Caco-2 (cell line): ENCODE data around the gene PCDHGA6. TPM values are rescaled to one million over a fixed set of nuclear protein-coding genes. Genes with fewer than 3 reads are reported as not detected.

Source experiments
- BruUV-seq: library from RNA; stranded (reverse); fragments of 400-500 nt; replicated peaks from 2 replicates; lab custom pipeline; 2021; lab: Mats Ljungman, UMichigan
- CTCF ChIA-PET: fragments of 300-600 bp; sonication (Branson Sonifier 250); formaldehyde crosslinking; loops from one replicate; lab custom pipeline; 2022; ENCODE audit warnings: antibody characterized with exemption; lab: Charles Lee
- POLR2A ChIA-PET: fragments of 300-600 bp; sonication (Branson Sonifier 250); formaldehyde crosslinking; loops from one replicate; lab custom pipeline; 2022; ENCODE audit warnings: antibody characterized with exemption; lab: Charles Lee
- DNase-seq, 2 experiments: peaks; one replicate each; pipeline versions ENCODE4 v3.0.0 to v3.0.0-alpha.2; 2020 to 2022
- H3K27me3 ChIP-seq: replicated peaks from 2 replicates; pipeline ENCODE4 v1.6.0; 2011; ENCODE audit warnings: low read length; ENCODE audit not compliant: control insufficient read depth, insufficient read depth
- H3K36me3 ChIP-seq: 2 replicates; pipeline ENCODE4 v1.5.1; 2011; ENCODE audit warnings: low read length; ENCODE audit not compliant: control insufficient read depth, insufficient read depth
- H3K4me1 ChIP-seq: fragments of 250-450 bp; sonication (Bioruptor Pico); 2 replicates; pipeline ENCODE4 v1.5.1; 2020; ENCODE audit warnings: mild to moderate bottlenecking
- H3K4me3 ChIP-seq: 2 replicates; pipeline ENCODE4 v1.5.1; 2011; ENCODE audit warnings: low read depth, mild to moderate bottlenecking, control low read depth, low read length
- H3K9me3 ChIP-seq: fragments of 250-450 bp; sonication (Bioruptor Pico); 2 replicates; pipeline ENCODE4 v1.5.1; 2020; ENCODE audit warnings: mild to moderate bottlenecking, moderate library complexity
- H3K27ac Mint-ChIP-seq: one replicate; pipeline ENCODE4 v1.8.0; 2022; ENCODE audit warnings: mixed read lengths; ENCODE audit not compliant: unreplicated experiment
- H3K27me3 Mint-ChIP-seq: one replicate; pipeline ENCODE4 v1.8.0; 2022; ENCODE audit warnings: mixed read lengths; ENCODE audit not compliant: insufficient read depth, unreplicated experiment
- H3K36me3 Mint-ChIP-seq: one replicate; pipeline ENCODE4 v1.8.0; 2022; ENCODE audit warnings: mild to moderate bottlenecking, mixed read lengths; ENCODE audit not compliant: insufficient read depth, unreplicated experiment
- H3K4me1 Mint-ChIP-seq: one replicate; pipeline ENCODE4 v1.8.0; 2022; ENCODE audit warnings: low read depth, mixed read lengths; ENCODE audit not compliant: unreplicated experiment
- H3K4me3 Mint-ChIP-seq: one replicate; pipeline ENCODE4 v1.8.0; 2022; ENCODE audit warnings: mild to moderate bottlenecking, moderate library complexity, mixed read lengths; ENCODE audit not compliant: unreplicated experiment
- H3K9me3 Mint-ChIP-seq: one replicate; pipeline ENCODE4 v1.8.0; 2022; ENCODE audit warnings: mixed read lengths; ENCODE audit not compliant: unreplicated experiment
- CTCF ChIP-seq, 2 experiments: fragments of 200-600 bp in 1 of 2; IDR thresholded peaks; 1 replicate in 1 of 2; 2 replicates in 1 of 2; pipeline versions ENCODE4 v1.5.1 to v1.8.0; 2011 to 2022; ENCODE audit warnings: antibody characterized with exemption in 1 of 2, control low read depth in 1 of 2, inconsistent platforms in 1 of 2, low read depth in 1 of 2, low read length in 1 of 2, mild to moderate bottlenecking in 1 of 2, moderate library complexity in 1 of 2; ENCODE audit not compliant: insufficient read depth in 1 of 2, severe bottlenecking in 1 of 2, unreplicated experiment in 1 of 2
- intact Hi-C: fragments of 100-400 bp; cut with micrococcal nuclease; formaldehyde crosslinking; loops from one replicate; pipeline ENCODE4 v1.10.0; 2022; ENCODE audit not compliant: unreplicated experiment
- total RNA-seq: library from RNA; stranded (reverse); gene quantifications from 2 replicates; pipeline ENCODE4 v1.2.3, GENCODE V29; 2022

PCDHGA6 gene
- total RNA-seq, 1 experiment from 2014 or later, result 0.79 TPM

- H3K4me3 ChIP-seq, result no peak overlapping the region
- H3K4me3 Mint-ChIP-seq, result no peak overlapping the region
- POLR2A ChIA-PET, result no interaction called here
Measured at GRCh38 chr5:141427783-141428426, 54.2 kb downstream of the PCDHGA6 start.

More at GRCh38 chr5:141427783-141428426, 54.2 kb downstream of the PCDHGA6 start:
- BruUV-seq, result no TSS peak
- Mint-ChIP-seq H3K9me3 (peaks cover 30% of the 10 kb centered on the region), H3K36me3 (peaks cover 2% of the 10 kb centered on the region), H3K27me3 (no peaks in the 10 kb centered on the region), H3K4me1 (no peaks in the 10 kb centered on the region), H3K27ac (no peak overlapping the region)
- CTCF ChIA-PET, result interaction anchor here (0.6 kb wide), 1 partner anchor 587 kb away, joined by 3 read pairs; no protein-coding TSS in a partner anchor
- DNase-seq, result no peak
- no peak for TF ChIP-seq CTCF (IDR thresholded peaks at IDR 0.05; ENCODE audit: insufficient read depth in 1 of 2, low read depth in 1 of 2, low read length in 1 of 2, severe bottlenecking in 1 of 2, unreplicated experiment in 1 of 2)
- H3K27me3 ChIP-seq, result no peaks in the 10 kb centered on the region
- intact Hi-C loops, result no loop called here
- no peaks in the 10 kb centered on the region for H3K4me1 ChIP-seq
- H3K9me3 ChIP-seq, result peaks cover 10% of the 10 kb centered on the region; the same call in 1 of the 2 replicates
- H3K36me3 ChIP-seq, result no peaks in the 10 kb centered on the region

Other genes with a start within 250 kb of the PCDHGA6 start
- not detected in 2 replicates for gene PCDHB5, start 238.7 kb upstream of the PCDHGA6 start, total RNA-seq
- not detected in 2 replicates for gene PCDHB6, start 223.8 kb upstream of the PCDHGA6 start, total RNA-seq
- gene PCDHB7, start 201.2 kb upstream of the PCDHGA6 start, total RNA-seq, result not detected in 2 replicates
- gene PCDHB8, start 196.1 kb upstream of the PCDHGA6 start, total RNA-seq, result not detected in 2 replicates
- 0.07 TPM in 1 of 2 replicates, not detected in the other for gene PCDHB16, start 191.5 kb upstream of the PCDHGA6 start, total RNA-seq
- not detected in 2 replicates for gene PCDHB9, start 186.7 kb upstream of the PCDHGA6 start, total RNA-seq
- gene PCDHB10, start 181.5 kb upstream of the PCDHGA6 start, total RNA-seq, result 0.09 TPM in 1 of 2 replicates, not detected in the other
- gene PCDHB11, start 174.3 kb upstream of the PCDHGA6 start, total RNA-seq, result 0.12 TPM in 1 of 2 replicates, not detected in the other
- 0.12 TPM in 1 of 2 replicates, not detected in the other for gene PCDHB12, start 165.2 kb upstream of the PCDHGA6 start, total RNA-seq
- 0.12 TPM in 1 of 2 replicates, not detected in the other for gene PCDHB13, start 160.0 kb upstream of the PCDHGA6 start, total RNA-seq
- gene PCDHB14, start 150.5 kb upstream of the PCDHGA6 start, total RNA-seq, result 0.41 and 0.44 TPM in 2 replicates
- 0.21 TPM in 1 of 2 replicates, not detected in the other for gene PCDHB15, start 128.5 kb upstream of the PCDHGA6 start, total RNA-seq
- 0.64 and 0.67 TPM in 2 replicates for gene SLC25A2, start 69.8 kb upstream of the PCDHGA6 start, total RNA-seq
- 77.2 and 78.7 TPM in 2 replicates for gene TAF7, start 53.1 kb upstream of the PCDHGA6 start, total RNA-seq
- gene PCDHGA1, start 43.4 kb upstream of the PCDHGA6 start, total RNA-seq, result 0.64 and 1.1 TPM in 2 replicates
- gene PCDHGA2, start 35.1 kb upstream of the PCDHGA6 start, total RNA-seq, result 0.20 and 0.23 TPM in 2 replicates
- 0.11 TPM in 1 of 2 replicates, not detected in the other for gene PCDHGA3, start 30.1 kb upstream of the PCDHGA6 start, total RNA-seq
- 0.60 and 0.66 TPM in 2 replicates for gene PCDHGB1, start 23.8 kb upstream of the PCDHGA6 start, total RNA-seq
- gene PCDHGA4, start 18.9 kb upstream of the PCDHGA6 start, total RNA-seq, result 0.49 and 0.54 TPM in 2 replicates
- 1.00 and 1.3 TPM in 2 replicates for gene PCDHGB2, start 13.9 kb upstream of the PCDHGA6 start, total RNA-seq
- 0.57 and 0.72 TPM in 2 replicates for gene PCDHGA5, start 9.7 kb upstream of the PCDHGA6 start, total RNA-seq
- gene PCDHGB3, start 3.6 kb upstream of the PCDHGA6 start, total RNA-seq, result 0.54 and 0.60 TPM in 2 replicates
- gene PCDHGA7, start 8.9 kb downstream of the PCDHGA6 start, total RNA-seq, result 0.09 and 0.43 TPM in 2 replicates
- gene PCDHGB4, start 13.8 kb downstream of the PCDHGA6 start, total RNA-seq, result 0.12 and 0.14 TPM in 2 replicates
- 0.14 and 0.18 TPM in 2 replicates for gene PCDHGA8, start 18.7 kb downstream of the PCDHGA6 start, total RNA-seq
- 13.2 and 13.4 TPM in 2 replicates for gene PCDHGB5, start 24.1 kb downstream of the PCDHGA6 start, total RNA-seq
- 2.8 and 4.4 TPM in 2 replicates for gene PCDHGA9, start 28.9 kb downstream of the PCDHGA6 start, total RNA-seq
- 2.5 and 2.8 TPM in 2 replicates for gene PCDHGB6, start 34.1 kb downstream of the PCDHGA6 start, total RNA-seq
- gene PCDHGA10, start 39.1 kb downstream of the PCDHGA6 start, total RNA-seq, result 2.9 and 3.6 TPM in 2 replicates
- gene PCDHGB7, start 43.8 kb downstream of the PCDHGA6 start, total RNA-seq, result 2.3 and 2.4 TPM in 2 replicates
- gene PCDHGA11, start 47.2 kb downstream of the PCDHGA6 start, total RNA-seq, result 1.2 and 1.9 TPM in 2 replicates
- gene PCDHGA12, start 56.6 kb downstream of the PCDHGA6 start, total RNA-seq, result 0.52 and 1.0 TPM in 2 replicates
- 1.3 and 2.9 TPM in 2 replicates for gene PCDHGC3, start 102.1 kb downstream of the PCDHGA6 start, total RNA-seq
- 0.28 and 0.39 TPM in 2 replicates for gene PCDHGC4, start 111.1 kb downstream of the PCDHGA6 start, total RNA-seq
- gene PCDHGC5, start 115.2 kb downstream of the PCDHGA6 start, total RNA-seq, result 0.21 and 0.25 TPM in 2 replicates
- gene DIAPH1, start 245.1 kb downstream of the PCDHGA6 start, total RNA-seq, result 161 and 167 TPM in 2 replicates